ENCODE results near the gene HAP1.
"Not testable (repeated sequence)": the region's sequence is repeated elsewhere in the genome, so short reads cannot be mapped to it uniquely, and the experiment has no call there.

Gene HAP1

DNA sequence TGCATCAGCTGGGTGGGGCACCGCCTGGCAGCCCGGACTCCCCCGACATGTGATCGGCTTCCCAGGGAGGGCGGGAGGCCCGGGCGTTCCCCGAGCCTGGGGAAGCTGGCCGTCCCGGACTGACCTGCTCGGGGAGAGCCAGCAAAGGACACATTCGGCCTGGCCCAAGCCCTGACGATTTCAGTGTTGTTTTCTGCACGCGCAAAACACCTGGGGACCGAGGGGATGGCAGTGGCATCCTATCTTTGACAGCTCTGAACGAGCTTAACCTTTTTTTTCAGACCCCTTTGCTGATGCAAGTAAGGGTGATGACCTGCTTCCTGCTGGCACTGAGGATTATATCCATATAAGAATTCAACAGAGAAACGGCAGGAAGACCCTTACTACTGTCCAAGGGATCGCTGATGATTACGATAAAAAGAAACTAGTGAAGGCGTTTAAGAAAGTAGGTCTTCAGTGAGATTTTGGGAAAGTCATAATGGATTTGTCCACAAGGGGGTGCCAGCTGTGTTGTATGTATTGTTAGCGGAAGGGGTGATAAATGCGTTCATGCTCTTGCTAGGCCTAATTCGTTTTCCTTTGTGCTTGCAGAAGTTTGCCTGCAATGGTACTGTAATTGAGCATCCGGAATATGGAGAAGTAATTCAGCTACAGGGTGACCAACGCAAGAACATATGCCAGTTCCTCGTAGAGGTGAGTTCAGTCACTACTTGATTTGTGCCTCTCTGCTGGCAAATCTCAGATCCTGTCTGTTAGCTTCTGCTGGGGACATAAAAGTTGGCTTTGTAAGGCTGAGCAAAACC is 44.7 kb downstream of the HAP1 start:
- Histone ChIP-seq H3K4me3 (peak overlapping the region; percentile 92), H3K27ac (peak overlapping the region; percentile 98 to 99)
- TF ChIP-seq, protein P1, sequence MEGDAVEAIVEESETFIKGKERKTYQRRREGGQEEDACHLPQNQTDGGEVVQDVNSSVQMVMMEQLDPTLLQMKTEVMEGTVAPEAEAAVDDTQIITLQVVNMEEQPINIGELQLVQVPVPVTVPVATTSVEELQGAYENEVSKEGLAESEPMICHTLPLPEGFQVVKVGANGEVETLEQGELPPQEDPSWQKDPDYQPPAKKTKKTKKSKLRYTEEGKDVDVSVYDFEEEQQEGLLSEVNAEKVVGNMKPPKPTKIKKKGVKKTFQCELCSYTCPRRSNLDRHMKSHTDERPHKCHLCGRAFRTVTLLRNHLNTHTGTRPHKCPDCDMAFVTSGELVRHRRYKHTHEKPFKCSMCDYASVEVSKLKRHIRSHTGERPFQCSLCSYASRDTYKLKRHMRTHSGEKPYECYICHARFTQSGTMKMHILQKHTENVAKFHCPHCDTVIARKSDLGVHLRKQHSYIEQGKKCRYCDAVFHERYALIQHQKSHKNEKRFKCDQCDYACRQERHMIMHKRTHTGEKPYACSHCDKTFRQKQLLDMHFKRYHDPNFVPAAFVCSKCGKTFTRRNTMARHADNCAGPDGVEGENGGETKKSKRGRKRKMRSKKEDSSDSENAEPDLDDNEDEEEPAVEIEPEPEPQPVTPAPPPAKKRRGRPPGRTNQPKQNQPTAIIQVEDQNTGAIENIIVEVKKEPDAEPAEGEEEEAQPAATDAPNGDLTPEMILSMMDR (IDR thresholded peaks at IDR 0.05), result peak; percentile 50
- DNase-seq (ENCODE audit: low spot score), result no peak

DNA sequence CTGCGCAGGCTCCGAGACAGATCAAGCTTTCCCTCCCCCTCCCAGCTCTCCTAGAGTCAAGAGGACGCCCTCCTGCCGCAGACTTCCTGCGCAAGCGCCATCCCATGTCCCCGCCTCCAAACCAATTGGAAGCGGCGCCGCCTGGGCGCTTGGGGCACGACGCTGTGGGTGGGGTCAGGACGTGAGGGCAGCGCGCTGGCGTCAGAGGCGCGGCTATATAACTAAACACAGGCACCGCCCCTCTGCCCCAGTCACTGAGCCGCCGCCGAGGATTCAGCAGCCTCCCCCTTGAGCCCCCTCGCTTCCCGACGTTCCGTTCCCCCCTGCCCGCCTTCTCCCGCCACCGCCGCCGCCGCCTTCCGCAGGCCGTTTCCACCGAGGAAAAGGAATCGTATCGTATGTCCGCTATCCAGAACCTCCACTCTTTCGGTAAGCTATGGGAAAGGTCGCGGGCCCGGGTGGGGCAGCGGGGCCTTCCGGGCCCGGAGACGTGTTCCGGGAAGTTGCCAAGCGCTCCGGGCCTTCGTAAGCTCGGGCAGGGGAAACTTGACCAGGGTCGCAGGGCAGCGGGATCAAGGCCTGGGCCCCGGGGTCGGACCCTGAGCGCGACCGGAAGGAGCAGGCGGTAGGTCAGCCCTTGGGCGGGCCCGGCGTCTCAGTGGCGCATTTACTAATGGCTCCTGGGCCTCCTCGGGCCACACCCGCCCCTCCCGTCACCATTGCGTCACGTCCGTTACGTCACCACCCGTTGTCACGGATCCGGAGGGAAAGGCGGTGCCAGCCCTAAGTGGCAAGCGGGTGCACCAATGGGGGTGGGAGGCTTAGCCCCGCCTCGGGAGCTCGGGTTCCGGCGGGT is 45.6 kb downstream of the HAP1 start, which contains the start of gene EIF1:
Gene EIF1 (plus strand): TSS at position 245 of the 856 bp plus-strand sequence. CDS start 154 bp downstream, at position 399.
- peak; percentile 100 for DNase-seq (ENCODE audit: low spot score)
- Histone ChIP-seq H3K4me3 (peak within 1 kb of the TSS; percentile 92), H3K27ac (peak within 1 kb of the TSS; percentile 98 to 99)
- TF ChIP-seq, protein P1 (IDR thresholded peaks at IDR 0.05), result no peak

DNA sequence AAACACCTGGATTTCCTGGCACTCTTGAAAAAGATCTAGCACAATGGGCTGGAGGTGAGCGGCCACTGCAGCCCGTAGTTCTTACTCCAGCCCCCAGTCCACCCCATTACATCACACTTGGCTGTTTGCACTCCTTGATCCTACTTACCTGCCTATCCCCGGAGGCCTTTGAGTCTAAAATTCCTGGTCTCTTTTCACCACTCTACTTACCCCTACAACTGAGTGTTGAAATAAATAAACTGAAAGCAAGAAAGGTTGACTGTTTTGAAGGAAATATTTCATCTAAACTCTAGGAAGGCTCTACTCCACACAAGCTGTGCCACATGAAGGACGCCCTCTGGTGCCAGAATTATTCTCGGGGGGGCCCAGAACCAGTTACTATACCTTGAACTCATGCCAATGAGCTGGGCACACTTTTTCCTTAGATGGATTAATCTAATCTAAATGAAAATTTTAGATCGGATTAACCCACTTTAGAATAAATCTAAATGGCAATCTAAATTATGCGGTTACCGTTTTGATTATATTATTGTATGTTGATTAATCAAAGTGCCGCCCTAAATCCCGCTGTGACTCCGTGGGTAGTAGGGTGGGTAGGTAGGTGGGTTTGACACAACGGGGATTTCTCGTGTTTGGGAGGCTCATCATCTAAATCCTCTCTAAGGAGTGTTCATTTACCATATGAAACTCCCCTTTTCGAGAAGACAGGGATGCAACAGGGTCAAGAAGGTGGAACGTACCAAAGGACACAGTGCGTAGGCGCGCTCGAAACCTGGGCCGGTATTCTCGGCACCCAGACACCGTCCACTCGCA is 46.4 kb downstream of the HAP1 start:
- Histone ChIP-seq H3K4me3 (peak overlapping the region; percentile 92), H3K27ac (peak overlapping the region; percentile 98 to 99)
- no peak for DNase-seq (ENCODE audit: low spot score)
- TF ChIP-seq, protein P1 (IDR thresholded peaks at IDR 0.05), result no peak

DNA sequence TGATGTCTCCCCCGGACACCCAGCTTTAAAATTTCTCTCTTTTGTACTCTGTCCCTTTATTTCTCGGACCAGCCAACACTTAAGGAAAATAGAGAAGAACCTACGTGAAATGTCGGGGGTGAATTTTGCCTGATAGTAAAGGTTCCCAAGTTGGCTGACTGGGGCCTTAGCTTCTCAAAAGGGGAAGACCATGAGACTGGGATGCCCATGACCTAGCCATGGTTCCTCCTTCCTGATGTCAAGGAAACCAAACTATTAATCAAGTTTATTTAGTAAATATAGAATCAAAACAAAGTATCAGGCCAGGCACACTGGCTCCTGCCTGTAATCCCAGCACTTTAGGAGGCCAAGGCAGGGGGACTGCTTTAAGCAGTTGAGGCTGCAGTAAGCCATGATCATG is 48.2 kb downstream of the HAP1 start:
- DNase-seq (ENCODE audit: low spot score), result peak; percentile 45
- H3K4me3 ChIP-seq, result no peak overlapping the region
- no peak overlapping the region for H3K27ac ChIP-seq
- TF ChIP-seq, protein P1 (IDR thresholded peaks at IDR 0.05), result no peak

DNA sequence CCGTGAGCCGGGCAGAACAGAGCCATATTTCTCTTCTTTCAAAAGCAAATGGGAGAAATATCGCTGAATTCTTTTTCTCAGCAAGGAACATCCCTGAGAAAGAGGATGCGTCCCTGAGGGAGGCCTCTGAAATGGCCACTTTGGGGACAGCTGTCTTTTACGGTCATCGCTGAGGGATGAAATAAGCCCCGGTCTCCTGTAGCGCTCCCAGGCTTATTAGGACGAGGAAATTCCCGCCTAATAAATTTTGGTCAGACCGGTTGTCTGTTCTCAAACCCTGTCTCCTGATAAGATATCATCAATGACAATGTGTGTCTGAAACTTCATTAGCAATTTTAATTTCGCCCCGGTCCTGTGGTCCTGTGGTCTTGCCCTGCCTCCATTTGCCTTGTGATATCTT is 48.7 kb downstream of the HAP1 start:
- DNase-seq (ENCODE audit: low spot score); H3K27ac ChIP-seq: not testable (repeated sequence)

DNA sequence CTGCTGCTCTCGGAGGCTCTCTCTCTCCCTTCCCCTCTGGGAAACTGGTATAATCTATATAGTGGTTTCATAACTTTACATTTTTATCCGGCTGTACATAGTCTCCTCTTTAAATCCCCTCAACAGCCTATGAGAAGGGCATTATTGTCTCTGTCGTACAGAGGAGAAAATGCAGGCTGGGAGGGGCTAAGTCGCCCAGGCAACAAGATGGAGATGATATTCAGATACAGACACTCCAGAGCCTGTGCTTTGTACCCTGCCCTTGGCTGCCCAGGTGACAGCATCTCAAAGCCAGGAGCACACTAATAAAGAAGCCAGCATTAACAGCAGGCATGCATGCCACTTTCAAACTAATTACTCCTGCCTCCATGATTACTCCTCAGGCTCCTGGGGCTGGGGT is 50.4 kb downstream of the HAP1 start:
- TF ChIP-seq, protein P1 (IDR thresholded peaks at IDR 0.05), result no peak
- DNase-seq (ENCODE audit: low spot score), result no peak
- Histone ChIP-seq H3K27ac (no peak overlapping the region), H3K4me3 (no peak overlapping the region)

More for the DNA sequence above, 48.7 kb downstream of the HAP1 start:
- H3K4me3 ChIP-seq, result not testable (repeated sequence)

Data from coronary artery (tissue), 2 donors.